Non-pigmented ciliary epithelial cell (primary cell): ENCODE data around the gene AASDH.

ENCODE experiments used
- DNase-seq: peaks from one replicate; pipeline ENCODE4 v3.0.0-alpha.2; 2010; ENCODE audit warnings: low read depth

The AASDH gene, protein sequence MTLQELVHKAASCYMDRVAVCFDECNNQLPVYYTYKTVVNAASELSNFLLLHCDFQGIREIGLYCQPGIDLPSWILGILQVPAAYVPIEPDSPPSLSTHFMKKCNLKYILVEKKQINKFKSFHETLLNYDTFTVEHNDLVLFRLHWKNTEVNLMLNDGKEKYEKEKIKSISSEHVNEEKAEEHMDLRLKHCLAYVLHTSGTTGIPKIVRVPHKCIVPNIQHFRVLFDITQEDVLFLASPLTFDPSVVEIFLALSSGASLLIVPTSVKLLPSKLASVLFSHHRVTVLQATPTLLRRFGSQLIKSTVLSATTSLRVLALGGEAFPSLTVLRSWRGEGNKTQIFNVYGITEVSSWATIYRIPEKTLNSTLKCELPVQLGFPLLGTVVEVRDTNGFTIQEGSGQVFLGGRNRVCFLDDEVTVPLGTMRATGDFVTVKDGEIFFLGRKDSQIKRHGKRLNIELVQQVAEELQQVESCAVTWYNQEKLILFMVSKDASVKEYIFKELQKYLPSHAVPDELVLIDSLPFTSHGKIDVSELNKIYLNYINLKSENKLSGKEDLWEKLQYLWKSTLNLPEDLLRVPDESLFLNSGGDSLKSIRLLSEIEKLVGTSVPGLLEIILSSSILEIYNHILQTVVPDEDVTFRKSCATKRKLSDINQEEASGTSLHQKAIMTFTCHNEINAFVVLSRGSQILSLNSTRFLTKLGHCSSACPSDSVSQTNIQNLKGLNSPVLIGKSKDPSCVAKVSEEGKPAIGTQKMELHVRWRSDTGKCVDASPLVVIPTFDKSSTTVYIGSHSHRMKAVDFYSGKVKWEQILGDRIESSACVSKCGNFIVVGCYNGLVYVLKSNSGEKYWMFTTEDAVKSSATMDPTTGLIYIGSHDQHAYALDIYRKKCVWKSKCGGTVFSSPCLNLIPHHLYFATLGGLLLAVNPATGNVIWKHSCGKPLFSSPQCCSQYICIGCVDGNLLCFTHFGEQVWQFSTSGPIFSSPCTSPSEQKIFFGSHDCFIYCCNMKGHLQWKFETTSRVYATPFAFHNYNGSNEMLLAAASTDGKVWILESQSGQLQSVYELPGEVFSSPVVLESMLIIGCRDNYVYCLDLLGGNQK

DNA sequence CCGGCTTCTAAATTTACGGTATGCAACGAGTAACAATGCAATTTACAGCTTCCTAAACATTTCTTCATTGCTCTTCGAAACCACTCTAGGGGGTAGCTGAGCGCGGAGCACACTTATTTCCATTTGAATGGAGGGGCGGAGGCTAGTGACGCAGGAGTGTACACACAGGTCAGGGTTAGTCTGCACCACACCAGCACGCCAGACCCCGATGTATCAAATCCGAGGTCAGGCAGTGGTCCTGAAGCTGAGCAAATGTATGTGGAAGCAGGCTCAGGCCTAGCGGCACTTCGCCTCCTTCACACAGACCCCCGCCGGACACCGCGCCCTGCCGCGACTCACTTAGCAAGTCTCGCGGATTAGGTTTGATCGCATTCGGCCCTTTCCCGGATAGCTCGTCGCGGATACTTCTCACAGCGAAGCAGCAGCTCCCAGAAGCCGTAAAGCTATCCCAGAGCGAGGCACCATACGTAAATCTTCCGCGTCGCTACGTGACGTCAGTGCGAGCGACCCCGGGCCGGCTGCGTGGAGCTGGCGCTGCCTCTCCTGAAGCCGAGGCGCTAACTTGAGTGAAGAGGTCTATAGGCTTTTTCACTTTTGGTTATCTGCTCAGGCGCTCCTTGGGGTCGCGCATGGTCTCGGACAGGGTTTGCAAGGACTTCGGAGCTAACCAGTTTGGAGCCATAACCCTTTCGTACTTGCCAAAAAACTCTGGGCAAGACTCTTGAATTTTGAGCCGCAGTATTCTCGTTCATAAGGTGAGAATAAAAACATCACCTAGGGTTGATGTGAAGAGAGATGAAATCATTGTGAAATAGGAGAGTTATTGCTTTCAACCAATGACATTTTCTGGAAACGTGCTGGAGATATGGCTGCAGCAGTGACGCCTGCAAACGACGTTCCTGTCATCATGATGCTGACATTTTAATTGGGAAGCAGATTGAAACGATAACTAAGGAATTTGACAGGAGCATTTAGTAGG is at the start of gene AASDH:
AASDH (minus strand) TSS at position 469 of the 979 bp plus-strand sequence. CDS start 3,192 bp downstream, outside the sequence.
- peak; percentile 82 for DNase-seq

DNA sequence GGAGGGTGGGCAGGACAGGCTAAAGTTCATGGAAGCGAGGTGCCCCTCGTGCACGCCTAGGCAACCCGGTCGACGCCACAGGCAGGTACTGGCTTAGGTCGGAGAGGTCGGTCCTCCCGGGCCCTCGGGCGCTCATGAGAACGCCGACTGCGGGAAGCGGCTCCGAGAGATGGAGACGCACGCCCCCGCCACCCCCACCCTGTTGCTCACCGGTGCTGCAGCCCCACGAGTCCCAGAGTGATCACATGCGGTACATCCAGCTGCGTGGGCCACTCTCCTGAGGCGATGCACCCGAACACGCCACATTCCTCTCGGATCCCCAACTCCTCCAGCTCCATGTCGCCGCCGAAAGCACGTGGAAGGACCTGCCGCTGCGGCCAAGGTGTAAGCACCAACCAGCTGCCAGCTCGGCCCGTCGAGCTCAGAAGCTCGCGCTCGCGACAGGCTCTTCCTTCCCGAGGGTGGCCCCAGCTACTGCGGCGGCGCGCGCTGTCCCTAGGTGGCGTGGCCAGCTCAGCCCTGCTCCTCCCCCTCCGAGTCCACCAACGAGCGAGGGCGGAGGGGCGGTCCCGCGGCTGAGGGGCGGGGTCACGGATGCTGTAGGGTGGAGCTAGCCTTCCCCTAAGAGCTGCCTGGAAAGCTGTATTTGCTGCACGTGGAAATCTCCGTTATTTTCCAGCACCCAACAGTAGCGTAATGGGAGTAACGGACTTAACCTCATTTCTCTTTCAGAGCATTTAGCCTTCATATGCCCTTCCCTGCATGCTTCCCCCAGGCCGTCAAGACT is 48.0 kb upstream of the AASDH start, which contains the start of gene PPAT:
PPAT (minus strand) TSS at position 476 of the 787 bp plus-strand sequence; CDS start at position 338, 138 bp downstream.
- DNase-seq, result peak; percentile 86

DNA sequence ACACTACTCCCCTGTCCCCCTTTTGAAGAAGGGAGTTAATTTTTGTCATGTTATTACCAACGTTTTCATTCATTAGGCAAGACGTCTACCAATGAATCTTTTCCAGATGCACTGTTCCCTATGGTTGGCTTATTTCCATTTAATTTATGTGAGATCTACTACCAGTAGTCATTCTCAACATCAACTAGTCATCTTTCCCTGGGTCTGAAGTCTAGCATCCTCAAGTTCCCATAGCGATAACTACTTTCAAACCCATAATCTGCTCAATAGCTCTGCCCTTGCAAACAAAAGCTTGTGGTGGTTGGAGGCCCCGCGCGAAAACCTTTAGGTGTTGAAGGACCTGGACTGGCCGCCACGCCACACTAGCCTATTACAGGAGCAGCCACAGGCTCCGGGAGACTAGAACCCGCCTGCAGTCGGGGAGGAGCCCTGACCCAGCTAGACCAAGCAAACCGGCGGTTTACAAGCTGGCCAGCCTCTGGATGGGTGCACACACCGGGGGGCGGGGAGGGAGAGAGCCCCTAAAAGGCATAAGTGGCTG is 47.4 kb upstream of the AASDH start:
- no peak for DNase-seq

DNA sequence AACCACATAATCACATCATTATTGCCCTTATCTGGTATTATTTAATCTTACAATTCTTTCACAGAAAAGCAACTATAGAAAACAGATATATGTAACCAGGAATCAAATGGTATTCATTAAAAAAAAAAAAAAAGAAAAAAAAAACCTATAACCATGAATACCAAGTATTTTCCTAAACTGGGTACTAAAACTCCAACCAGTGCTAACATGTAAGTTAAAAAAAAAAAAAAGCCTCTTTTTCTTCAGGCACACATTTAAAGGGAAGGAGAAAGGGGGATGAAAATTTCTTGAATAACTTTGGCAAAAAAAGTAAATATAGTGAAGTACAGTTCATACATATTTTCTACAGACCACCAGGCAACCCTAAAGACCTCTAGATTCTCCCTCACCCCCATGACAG is 46.0 kb upstream of the AASDH start:
- DNase-seq, result no peak

DNA sequence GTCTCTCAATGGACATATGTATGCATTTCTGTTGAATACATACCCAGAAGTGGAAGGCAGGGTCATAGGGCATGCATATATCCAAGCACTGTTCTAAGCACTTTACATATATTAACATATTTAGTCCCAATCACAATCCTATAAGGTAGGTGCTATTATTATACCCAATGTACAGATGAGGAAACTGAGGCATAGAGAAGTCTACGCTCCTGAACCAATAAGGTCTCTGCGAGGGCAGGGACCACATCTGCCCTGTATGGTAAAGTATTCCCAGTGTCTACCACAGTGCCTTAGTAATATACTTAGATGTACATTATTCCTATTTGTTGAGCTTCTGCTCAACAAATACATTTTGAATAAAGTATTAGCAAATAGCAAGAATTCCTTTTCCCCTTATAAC is 42.9 kb upstream of the AASDH start:
- DNase-seq, result no peak

DNA sequence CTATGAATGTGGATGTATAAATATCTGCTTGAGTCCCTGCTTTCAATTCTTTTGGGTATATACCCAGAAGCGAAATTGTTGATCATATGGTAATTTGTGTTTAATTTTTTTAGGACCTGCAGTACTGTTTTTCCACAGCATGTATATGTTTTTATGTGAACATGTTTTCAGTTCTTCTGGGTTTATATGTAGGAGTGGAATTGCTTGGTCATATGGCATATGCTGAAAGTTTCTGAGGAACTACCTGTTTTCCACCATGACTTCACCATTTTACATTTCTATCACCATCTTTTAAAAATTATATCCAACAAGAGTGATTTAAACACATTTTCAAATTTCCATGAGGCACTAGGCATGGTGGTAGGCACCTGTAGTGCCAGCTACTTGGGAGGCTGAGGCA is 39.9 kb upstream of the AASDH start:
- no peak for DNase-seq

DNA sequence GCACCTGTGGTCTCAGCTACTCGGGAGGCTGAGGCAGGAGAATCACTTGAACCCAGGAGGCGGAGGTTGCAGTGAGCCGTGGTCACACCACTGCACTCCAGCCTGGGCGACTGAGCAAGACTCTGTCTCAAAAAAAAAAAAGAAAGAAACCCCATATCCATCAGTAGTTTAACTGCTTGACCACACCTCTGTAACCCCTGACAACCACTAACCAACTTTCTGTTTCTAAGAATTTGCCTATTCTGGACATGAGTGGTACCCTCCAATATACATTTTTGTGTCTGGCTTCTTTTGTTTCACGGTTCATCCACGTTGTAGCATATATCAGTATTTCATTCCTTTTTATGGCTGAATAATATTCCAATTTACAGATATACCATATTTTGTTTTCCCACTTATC is 39.0 kb upstream of the AASDH start:
- DNase-seq, result no peak

DNA sequence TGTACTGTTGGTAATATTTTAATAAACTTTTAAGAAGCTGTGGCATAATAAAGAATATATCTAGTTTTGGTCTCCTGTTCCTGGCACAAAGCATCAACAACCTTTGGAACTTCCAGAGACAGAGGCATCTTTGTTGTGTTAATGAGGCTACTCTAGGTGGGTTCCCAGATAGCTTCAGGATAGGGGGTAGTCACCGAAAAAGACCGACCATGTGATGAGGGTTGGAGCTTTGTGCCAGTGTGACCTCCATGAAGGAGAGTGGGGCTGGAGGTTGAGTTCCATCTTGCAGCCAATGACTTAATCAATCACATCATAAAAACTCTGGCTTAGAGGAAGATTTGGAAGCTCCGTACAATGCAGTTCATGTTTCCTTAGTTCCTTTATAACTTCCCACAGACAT is 38.2 kb upstream of the AASDH start:
- DNase-seq, result no peak

DNA sequence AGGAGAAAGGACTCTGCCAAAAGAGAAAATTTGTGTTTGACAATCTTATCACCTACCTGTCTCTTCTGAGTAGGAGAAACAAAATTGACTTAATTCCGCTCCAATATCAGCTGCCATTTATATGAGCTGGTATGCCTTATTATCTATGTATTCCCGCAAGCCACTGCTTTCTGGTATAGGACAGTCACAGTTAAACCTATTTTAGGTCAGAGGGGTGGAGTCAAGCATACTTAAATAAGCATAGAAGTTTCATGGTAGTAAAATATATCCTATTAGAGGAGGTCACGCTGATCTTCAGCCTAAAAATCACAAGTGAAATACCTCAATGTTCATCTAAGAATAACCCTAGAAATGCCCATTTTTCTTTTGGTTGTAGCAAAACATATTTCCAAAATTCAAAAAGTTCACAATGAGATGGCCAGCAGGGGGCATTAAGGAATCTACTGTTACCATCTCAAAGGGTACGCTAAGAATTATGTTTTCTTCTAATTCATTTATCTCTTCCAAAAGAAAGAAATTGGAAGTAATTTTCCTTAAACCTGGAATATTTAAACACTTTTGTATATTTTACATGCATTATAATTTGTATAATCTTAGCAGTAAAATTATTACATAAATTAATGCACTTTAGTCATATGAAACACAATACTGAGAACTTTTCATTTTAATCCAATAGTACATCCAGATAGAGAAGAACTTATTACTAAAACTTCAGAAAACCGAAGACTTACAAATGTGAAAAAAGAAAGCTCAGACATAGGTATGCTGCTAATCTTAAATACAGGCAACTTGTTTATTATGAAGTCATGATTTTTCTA is 37.6 kb upstream of the AASDH start:
- no peak for DNase-seq

DNA sequence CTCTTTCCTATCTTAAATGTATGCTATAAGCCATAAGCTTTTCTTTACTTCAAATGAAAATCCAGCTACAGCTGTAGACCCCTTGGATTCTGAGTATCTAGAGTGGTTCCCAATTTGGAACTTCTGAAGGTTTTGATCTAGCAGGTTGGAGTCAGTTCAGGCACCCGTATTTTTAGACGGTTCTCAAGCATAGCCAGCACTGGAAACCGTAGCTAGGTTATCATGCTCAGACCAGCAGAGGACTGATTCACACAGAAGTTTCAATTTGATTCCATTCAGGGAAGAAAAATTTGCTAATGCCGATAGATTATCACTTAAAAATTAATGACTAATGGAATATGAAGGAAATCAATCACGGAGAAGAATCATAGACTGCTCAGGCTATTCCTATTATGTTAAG is 36.9 kb upstream of the AASDH start:
- DNase-seq, result no peak

DNA sequence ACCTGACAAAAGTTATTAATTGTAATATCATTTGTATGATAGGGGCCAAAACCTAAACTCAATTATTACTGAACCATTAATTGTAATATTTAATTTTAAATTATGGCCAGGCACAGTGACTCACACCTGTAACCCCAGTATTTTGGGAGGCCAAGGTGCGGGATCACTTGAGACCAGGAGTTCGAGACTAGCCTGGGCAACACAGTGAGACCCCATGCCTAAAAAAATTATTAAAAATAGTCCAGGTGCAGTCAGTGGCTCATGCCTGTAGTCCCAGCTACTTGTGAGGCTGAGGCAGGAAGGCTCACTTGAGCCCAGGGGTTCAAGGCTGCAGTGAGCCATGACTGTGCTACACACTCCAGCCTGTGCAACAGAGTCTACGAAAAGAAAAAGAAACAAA is 30.1 kb upstream of the AASDH start:
- DNase-seq, result no peak

DNA sequence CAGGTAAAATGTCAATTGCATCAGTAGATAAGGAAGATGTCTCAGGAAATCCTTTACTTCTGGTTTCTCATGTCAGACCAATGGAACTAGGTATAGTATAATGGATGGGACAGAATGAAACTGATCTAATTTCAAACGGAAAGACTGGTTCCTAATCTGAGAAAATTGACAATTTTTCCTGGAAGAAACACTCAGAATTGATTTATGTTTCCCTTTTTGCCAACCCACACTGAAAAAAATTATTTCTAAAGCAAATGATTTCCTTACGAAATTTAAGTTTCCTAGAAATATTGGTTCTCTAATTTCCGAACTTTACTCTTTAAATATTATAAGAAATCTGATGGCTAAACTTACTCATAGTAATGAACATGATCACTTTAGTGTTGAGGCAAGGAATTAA is 29.1 kb upstream of the AASDH start:
- no peak for DNase-seq

DNA sequence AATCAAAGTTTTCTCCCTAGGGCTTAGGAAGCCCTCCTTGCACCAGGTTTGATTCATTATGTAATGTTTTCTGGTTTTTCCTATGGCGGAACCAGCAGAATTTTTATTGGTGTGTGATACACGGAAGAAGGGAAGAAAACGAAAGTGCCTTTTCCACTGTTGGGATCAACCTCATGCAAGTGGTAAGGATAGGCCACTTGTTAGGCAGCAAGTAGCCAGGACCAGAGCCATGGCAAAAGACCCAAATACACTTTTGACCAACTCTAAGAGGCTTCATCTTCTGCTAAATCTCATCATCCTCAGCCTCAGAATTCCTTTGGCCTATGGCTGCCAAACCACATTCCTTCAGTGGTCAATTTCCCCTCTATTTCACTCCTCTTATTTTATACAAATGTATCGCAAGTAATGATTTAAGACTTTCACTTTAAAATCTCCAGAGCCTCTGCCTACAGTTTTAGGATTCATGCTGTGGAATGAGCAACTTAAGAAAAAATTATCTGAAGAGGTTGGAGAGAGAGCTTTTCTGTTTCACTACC is 26.9 kb upstream of the AASDH start:
- DNase-seq, result no peak

DNA sequence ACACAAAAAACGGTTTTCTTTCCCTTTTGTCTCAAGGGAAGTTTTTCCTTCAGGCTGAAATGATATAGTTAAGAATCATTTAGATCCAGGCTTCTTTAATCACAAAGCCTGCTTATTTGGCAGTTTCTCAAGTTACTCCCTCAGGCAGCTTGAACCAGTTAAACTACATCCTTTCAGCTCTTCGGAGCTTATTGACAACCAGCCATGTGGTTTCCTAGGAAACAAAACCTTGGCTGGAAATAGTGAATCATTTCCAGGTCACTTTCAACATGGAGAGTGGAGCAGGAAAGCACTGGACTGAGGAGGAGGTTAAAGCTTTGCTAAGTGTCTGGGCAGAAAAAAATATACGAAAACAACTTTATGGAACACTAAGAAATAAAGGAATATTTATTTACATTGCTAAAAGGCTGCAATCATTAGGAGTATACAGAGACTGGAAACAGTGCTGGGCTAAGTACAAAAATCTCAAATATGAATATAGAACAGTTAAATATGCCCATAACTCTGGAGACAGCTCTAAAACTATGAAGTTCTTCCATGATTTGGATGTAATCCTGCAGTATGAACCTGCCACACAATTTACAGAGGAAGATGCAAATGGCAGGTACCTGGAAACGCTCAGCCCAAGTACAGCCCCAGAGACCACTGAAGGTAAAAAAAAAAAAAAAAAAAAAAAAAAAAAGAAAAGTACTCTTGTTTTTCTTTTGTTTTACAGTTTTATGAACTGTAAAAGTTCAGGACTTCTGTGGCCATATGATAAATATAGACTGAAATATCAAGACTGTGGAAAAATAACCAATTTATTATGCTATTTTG is 23.2 kb upstream of the AASDH start:
- peak; percentile 95 for DNase-seq

DNA sequence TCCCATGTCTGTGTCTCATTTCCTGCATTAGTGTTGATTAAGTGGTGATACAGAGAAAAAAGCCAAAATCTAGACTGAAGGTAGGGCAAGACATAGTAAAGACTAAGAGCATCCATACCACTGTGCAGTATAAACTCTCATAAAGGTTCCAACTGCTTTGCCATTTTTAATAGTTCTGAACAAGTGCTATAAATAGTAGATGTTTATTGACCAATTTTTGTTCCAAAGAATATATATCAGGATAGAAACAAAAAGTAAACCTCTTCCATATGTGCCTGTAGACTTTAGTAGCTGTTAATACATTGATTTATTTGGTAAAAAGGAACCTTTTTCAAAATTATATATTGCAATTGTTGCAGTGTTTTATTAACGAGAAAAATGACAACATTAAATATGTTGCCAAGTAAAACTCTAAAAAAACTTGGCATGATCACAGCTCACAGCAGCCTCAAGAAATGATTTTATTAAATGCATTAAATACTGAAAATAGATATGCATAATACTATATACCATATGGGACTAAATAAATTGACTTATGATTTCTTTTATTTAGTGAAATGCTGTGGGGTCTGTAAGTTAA is 22.3 kb upstream of the AASDH start:
- no peak for DNase-seq

DNA sequence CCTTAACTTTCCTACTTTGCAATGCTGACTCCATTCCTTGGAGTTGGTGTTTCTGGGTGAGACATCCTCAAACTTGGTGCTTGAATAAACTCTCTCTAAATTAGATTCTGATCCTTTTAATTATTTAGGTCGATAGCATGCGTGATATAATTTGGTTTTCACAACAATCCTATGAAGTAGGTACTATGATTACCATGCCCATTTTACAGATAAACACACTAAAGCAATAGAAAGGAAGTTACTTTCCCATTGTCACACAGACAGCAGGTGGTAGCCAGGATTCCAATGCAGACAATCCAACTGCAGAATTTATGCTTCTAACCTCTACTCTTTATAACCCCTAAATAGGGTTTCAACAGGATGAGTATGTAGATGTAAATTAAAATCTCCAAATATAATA is 21.7 kb upstream of the AASDH start:
- no peak for DNase-seq

DNA sequence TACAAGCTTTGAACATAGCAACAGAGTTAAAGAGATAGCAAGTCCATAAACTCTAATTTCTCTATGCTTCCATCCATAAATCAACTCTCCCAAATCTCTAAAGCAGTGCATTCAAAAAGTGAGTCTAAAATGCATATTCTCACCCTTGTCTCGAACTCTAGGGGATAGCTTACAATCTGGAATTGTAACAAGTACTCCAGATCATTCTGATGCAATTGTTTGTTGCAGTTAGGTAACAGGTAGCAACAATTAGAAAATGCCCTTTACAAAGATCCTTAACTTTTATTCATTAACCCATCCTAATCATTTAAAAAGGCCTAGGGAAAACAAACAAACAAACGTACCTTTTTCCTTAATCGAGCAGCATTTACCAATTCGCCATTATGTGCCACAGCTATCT is 18.9 kb upstream of the AASDH start:
- DNase-seq, result no peak

DNA sequence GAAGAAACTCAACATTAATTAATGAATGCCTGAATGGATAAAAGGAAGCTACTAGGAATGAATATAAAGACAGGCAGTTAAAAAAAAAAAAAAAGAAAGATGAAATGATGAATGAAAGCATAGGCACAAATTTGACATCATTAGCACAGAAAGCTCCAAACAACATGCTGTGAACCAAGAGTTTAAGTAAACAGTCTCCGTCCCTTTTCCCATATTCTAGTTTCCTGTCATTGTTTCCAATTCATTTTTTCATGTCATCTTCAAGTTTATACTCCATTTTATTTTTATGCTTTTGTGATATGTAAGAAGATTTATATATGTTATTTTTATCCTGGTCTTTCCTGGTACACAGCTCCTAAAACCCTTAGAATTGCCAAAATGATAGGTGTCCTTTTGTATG is 17.7 kb upstream of the AASDH start:
- DNase-seq, result no peak
